Stimulated activated CD8-positive, alpha-beta memory T cell treated with anti-CD3 and anti-CD28 coated beads, Interleukin-4, amount 100 ng/mL, for 24 hours (primary cell): ENCODE results near the gene GNG12.

Source experiments
- DNase-seq: peaks from one replicate; pipeline ENCODE4 v3.0.0-alpha.2; 2020; ENCODE audit warnings: low read depth

Gene GNG12

GRCh38 chr1:67840449-67840848 lies 7.2 kb upstream of the GNG12 start:
- no peak for DNase-seq

GRCh38 chr1:67839826-67840225 lies 6.6 kb upstream of the GNG12 start:
- DNase-seq = no peak

GRCh38 chr1:67838180-67838910 lies 5.1 kb upstream of the GNG12 start:
- no peak for DNase-seq

GRCh38 chr1:67836769-67837168 lies 3.5 kb upstream of the GNG12 start:
- no peak for DNase-seq

GRCh38 chr1:67835663-67836452 lies 2.6 kb upstream of the GNG12 start:
- no peak for DNase-seq

GRCh38 chr1:67834246-67834877 lies 1.1 kb upstream of the GNG12 start:
- no peak for DNase-seq

GRCh38 chr1:67833602-67833940 lies 304 bp upstream of the GNG12 start:
- DNase-seq = no peak

- DNase-seq = no peak
Measured at GRCh38 chr1:67831850-67832513, 1.3 kb downstream of the GNG12 start.

GRCh38 chr1:67830928-67831830 lies 2.1 kb downstream of the GNG12 start:
- no peak for DNase-seq

GRCh38 chr1:67830226-67830625 lies 3.0 kb downstream of the GNG12 start:
- DNase-seq = no peak

GRCh38 chr1:67827688-67828087 lies 5.6 kb downstream of the GNG12 start:
- no peak for DNase-seq

GRCh38 chr1:67825591-67825990 lies 7.7 kb downstream of the GNG12 start:
- DNase-seq = no peak

GRCh38 chr1:67824766-67825165 lies 8.5 kb downstream of the GNG12 start:
- DNase-seq = no peak

- no peak for DNase-seq
Measured at GRCh38 chr1:67823615-67824014, 9.7 kb downstream of the GNG12 start.

GRCh38 chr1:67821263-67821662 lies 12.0 kb downstream of the GNG12 start:
- DNase-seq = no peak

- no peak for DNase-seq
Measured at GRCh38 chr1:67818725-67819301, 14.5 kb downstream of the GNG12 start.

GRCh38 chr1:67818162-67818561 lies 15.1 kb downstream of the GNG12 start:
- DNase-seq = no peak

GRCh38 chr1:67817319-67817718 lies 15.9 kb downstream of the GNG12 start:
- no peak for DNase-seq

GRCh38 chr1:67816506-67816905 lies 16.8 kb downstream of the GNG12 start:
- no peak for DNase-seq

- DNase-seq = no peak
Measured at GRCh38 chr1:67816095-67816475, 17.2 kb downstream of the GNG12 start.
